HepG2 (cell line): Measurements from ENCODE around the gene GALR1. TPM values are rescaled to one million over a fixed set of nuclear protein-coding genes. Genes with fewer than 3 reads are reported as not detected.

ENCODE experiments used
- ATAC-seq: fragments of 200-7000 bp; cut with Tn5 transposase; 3 replicates; pipeline ENCODE4 v1.9.1; 2020; ENCODE audit warnings: mild to moderate bottlenecking, moderate library complexity
- BruUV-seq: library from RNA; stranded (reverse); fragments of 400-500 nt; replicated peaks from 2 replicates; lab custom pipeline; 2021; lab: Mats Ljungman, UMichigan
- CTCF ChIA-PET: fragments of 300-600 bp; formaldehyde crosslinking; extraction: SDS; loops from one replicate; lab custom pipeline; 2021; ENCODE audit warnings: low total read pairs, inconsistent platforms, low intra/inter-chr PET ratio; lab: Yijun Ruan, JAX
- POLR2A ChIA-PET: fragments of 350-600 bp; sonication (Branson Sonifier 250); formaldehyde crosslinking; loops from one replicate; lab custom pipeline; 2020; ENCODE audit warnings: antibody characterized with exemption, inconsistent platforms; lab: Yijun Ruan, JAX
- DNase-seq: peaks from one replicate; pipeline ENCODE4 v3.0.0-alpha.2; 2015; ENCODE audit warnings: low spot score
- FAIRE-seq: peaks from 3 replicates; lab custom pipeline; 2011; peaks lifted over from hg19 to GRCh38; lab: Jason Lieb, UNC
- H2AFZ ChIP-seq: one replicate; pipeline ENCODE4 v1.6.1; 2011; ENCODE audit warnings: low read length, inconsistent platforms
- H3K27ac ChIP-seq: fragments of 300-600 bp; 3 replicates; pipeline ENCODE4 v1.8.0; 2011; ENCODE audit warnings: mixed run types, mild to moderate bottlenecking, mixed read lengths, low read length, inconsistent platforms; ENCODE audit not compliant: insufficient read depth; ENCODE audit errors: extremely low read length
- H3K27me3 ChIP-seq, 2 experiments: fragments of 200-600 bp in 1 of 2; 2 replicates in 1 of 2; 3 replicates in 1 of 2; pipeline versions ENCODE4 v1.6.0 to v1.8.0; 2011; ENCODE audit warnings: low read length in 2 of 2, mild to moderate bottlenecking in 2 of 2, moderate library complexity in 2 of 2, inconsistent platforms in 1 of 2; ENCODE audit not compliant: insufficient read depth in 2 of 2, control insufficient read depth in 1 of 2
- H3K36me3 ChIP-seq, 2 experiments: fragments of 200-600 bp in 1 of 2; replicated peaks in 1 of 2; 2 replicates in 1 of 2; 3 replicates in 1 of 2; pipeline versions ENCODE4 v1.5.1 to v1.8.0; 2011; ENCODE audit warnings: low read length in 2 of 2, inconsistent platforms in 1 of 2; ENCODE audit not compliant: insufficient read depth in 2 of 2, control insufficient read depth in 1 of 2
- H3K4me1 ChIP-seq: 2 replicates; pipeline ENCODE4 v1.5.1; 2012; ENCODE audit warnings: low read length, inconsistent platforms; ENCODE audit not compliant: insufficient read depth
- H3K4me2 ChIP-seq: 2 replicates; pipeline ENCODE4 v1.6.0; 2011; ENCODE audit warnings: low read depth, low read length, inconsistent platforms
- H3K4me3 ChIP-seq, 3 experiments: fragments of 200-600 bp in 1 of 3; sonication (generic), shearing (Covaris generic) in 1 of 3; replicated peaks in 1 of 3; 2 replicates each; pipeline ENCODE4 v1.5.1; 2011 to 2016; ENCODE audit warnings: low read length in 3 of 3, inconsistent platforms in 2 of 3, low read depth in 2 of 3, mild to moderate bottlenecking in 2 of 3, control low read depth in 1 of 3, mixed read lengths in 1 of 3; ENCODE audit not compliant: insufficient read depth in 1 of 3
- H3K79me2 ChIP-seq: one replicate; pipeline ENCODE4 v1.6.1; 2011; ENCODE audit warnings: low read length, inconsistent platforms; ENCODE audit not compliant: insufficient read depth
- H3K9ac ChIP-seq: 2 replicates; pipeline ENCODE4 v1.6.0; 2011; ENCODE audit warnings: mild to moderate bottlenecking, low read depth, low read length, inconsistent platforms; ENCODE audit not compliant: insufficient read depth
- H3K9me3 ChIP-seq: 2 replicates; pipeline ENCODE4 v1.5.1; 2012; ENCODE audit warnings: mild to moderate bottlenecking, low read length
- H4K20me1 ChIP-seq: 2 replicates; pipeline ENCODE4 v1.6.0; 2011; ENCODE audit warnings: inconsistent platforms, mild to moderate bottlenecking, low read length, moderate library complexity; ENCODE audit not compliant: insufficient read depth
- ADNP ChIP-seq: sonication (generic); formaldehyde crosslinking; IDR thresholded peaks from 2 replicates; pipeline ENCODE4 v1.4.0; 2020; ENCODE audit warnings: missing genetic modification reagents
- ATF4 ChIP-seq, 2 experiments: fragments of 450-650 bp in 1 of 2; sonication (generic) in 1 of 2; formaldehyde crosslinking; IDR thresholded peaks; 2 replicates each; pipeline versions ENCODE4 v1.5.0 to v1.8.0; 2020 to 2022; ENCODE audit warnings: mild to moderate bottlenecking in 1 of 2, missing genetic modification reagents in 1 of 2
- BRD4 ChIP-seq: sonication (generic); formaldehyde crosslinking; IDR thresholded peaks from 2 replicates; pipeline ENCODE4 v1.4.0; 2020; ENCODE audit warnings: missing genetic modification reagents
- DMTF1 ChIP-seq: sonication (generic); formaldehyde crosslinking; IDR thresholded peaks from 2 replicates; pipeline ENCODE4 v1.4.0; 2020; ENCODE audit warnings: mild to moderate bottlenecking, missing genetic modification reagents
- FIP1L1 ChIP-seq: fragments of 200-400 bp; formaldehyde crosslinking; IDR thresholded peaks from 2 replicates; pipeline ENCODE4 v1.6.1; 2018; ENCODE audit warnings: low read depth, mild to moderate bottlenecking, low read length, moderate library complexity, borderline replicate concordance; ENCODE audit not compliant: insufficient read depth
- KLF6 ChIP-seq: IDR thresholded peaks from 2 replicates; pipeline ENCODE4 v1.8.0; 2016; ENCODE audit warnings: missing biosample characterization, missing genetic modification reagents
- MAFF ChIP-seq: IDR thresholded peaks from 2 replicates; pipeline ENCODE4 v1.6.1; 2011; ENCODE audit warnings: low read depth, low read length, improper control_type of control experiment
- MAFK ChIP-seq, 2 experiments: IDR thresholded peaks in 1 of 2; conservative IDR thresholded peaks in 1 of 2; 2 replicates each; pipeline ENCODE4 v1.6.1; 2011; ENCODE audit warnings: improper control_type of control experiment in 2 of 2, low read length in 2 of 2
- NFYB ChIP-seq: sonication (generic); formaldehyde crosslinking; IDR thresholded peaks from 2 replicates; pipeline ENCODE4 v1.4.0; 2020; ENCODE audit warnings: missing genetic modification reagents
- POLR2AphosphoS2 ChIP-seq: IDR thresholded peaks from 2 replicates; pipeline ENCODE4 v1.6.1; 2011; ENCODE audit warnings: low read depth, low read length, improper control_type of control experiment
- PRPF4 ChIP-seq: fragments of 200-400 bp; formaldehyde crosslinking; IDR thresholded peaks from 2 replicates; pipeline ENCODE4 v1.6.1; 2016; ENCODE audit warnings: low read length, low read depth; ENCODE audit not compliant: poor library complexity, severe bottlenecking
- SOX5 ChIP-seq: IDR thresholded peaks from 2 replicates; pipeline ENCODE4 v1.6.1; 2016; ENCODE audit warnings: borderline replicate concordance
- ZFP36L2 ChIP-seq: sonication (generic); formaldehyde crosslinking; IDR thresholded peaks from 2 replicates; pipeline ENCODE4 v1.4.0; 2020; ENCODE audit warnings: missing genetic modification reagents
- ZNF484 ChIP-seq: sonication (generic); formaldehyde crosslinking; IDR thresholded peaks from 2 replicates; pipeline ENCODE4 v1.5.1; 2020; ENCODE audit warnings: mild to moderate bottlenecking, low read depth, missing genetic modification reagents, borderline replicate concordance
- ZUFSP ChIP-seq: sonication (generic); formaldehyde crosslinking; IDR thresholded peaks from 2 replicates; pipeline ENCODE4 v1.9.0; 2021; ENCODE audit warnings: missing genetic modification reagents, mild to moderate bottlenecking, borderline replicate concordance
- WGBS: methylation state at CpG from one replicate; pipeline ENCODE4 v1.1.6; 2017; ENCODE audit warnings: low lambda C conversion rate; 5-methylcytosine and 5-hydroxymethylcytosine counted together
- in situ Hi-C: cut with HindIII; loops from 2 replicates; pipeline ENCODE4 v1.10.0; 2017; ENCODE audit warnings: low pct_unique_long_range_greater_than_20kb; ENCODE audit not compliant: extremely low pct_ligation_motif_present
- intact Hi-C: fragments of 100-400 bp; cut with micrococcal nuclease; formaldehyde crosslinking; loops from one replicate; pipeline ENCODE4 v1.10.0; 2022; ENCODE audit not compliant: unreplicated experiment
- polyA plus RNA-seq, 8 experiments: library from polyadenylated mRNA; depleted of rRNA in 3 of 8; stranded (reverse) in 7 of 8; unstranded in 1 of 8; fragments of >200 nt; fragmentation: Illumina TruSeq in 4 of 8; extraction: Trizol in 4 of 8; gene quantifications; 2 replicates each; pipeline versions ENCODE4 v1.2.1 to v1.2.3, GENCODE V29; 2011 to 2016; ENCODE audit warnings: low read depth in 4 of 8, missing spikeins in 1 of 8, mixed read lengths in 1 of 8; ENCODE audit not compliant: insufficient read depth in 1 of 8
- total RNA-seq, 5 experiments: library from RNA; depleted of rRNA; stranded (reverse); fragments of >200 nt; fragmentation: Illumina TruSeq; extraction: Trizol; gene quantifications; 2 replicates each; pipeline ENCODE4 v1.2.3, GENCODE V29; 2016; ENCODE audit warnings: low read depth in 1 of 5

Gene GALR1
- total and polyA plus RNA-seq, 2 of the 13 experiments (the other 11 are each of a cell fraction or from before 2014, with no cell fraction given), result not detected

GRCh38 chr18:77304268-77304667 is 54.6 kb downstream of the GALR1 start:
- FAIRE-seq, result no peak
- H3K36me3 ChIP-seq, result no peaks in the 10 kb centered on the region
- no peak overlapping the region for H3K4me3 ChIP-seq
- no peak overlapping the region for H3K4me2 ChIP-seq
- H3K4me1 ChIP-seq, result no peaks in the 10 kb centered on the region
- no peak for TF ChIP-seq SOX5
- TF ChIP-seq POLR2AphosphoS2, result no peak
- no peak for TF ChIP-seq MAFF
- TF ChIP-seq ZNF484 (CRISPR knock-in tag), result no peak
- TF ChIP-seq KLF6 (CRISPR knock-in tag), result no peak
- TF ChIP-seq BRD4 (CRISPR knock-in tag), result no peak
- no peak for TF ChIP-seq NFYB (CRISPR knock-in tag)
- TF ChIP-seq ATF4 (CRISPR knock-in tag; IDR thresholded peaks at IDR 0.05), result no peak
- TF ChIP-seq FIP1L1, result no peak
- no peaks in the 10 kb centered on the region for H3K9me3 ChIP-seq
- DNase-seq, result no peak
- ChIA-PET CTCF (no interaction called here), POLR2A (no interaction called here)
- peaks cover 0 to 2% of the 10 kb centered on the region in 2 experiments; a peak in 1 of 5 replicates for H3K27me3 ChIP-seq
- H3K79me2 ChIP-seq, result no peaks in the 10 kb centered on the region
- BruUV-seq, result no TSS peak
- H3K9ac ChIP-seq, result no peak overlapping the region
- no peak overlapping the region for H3K27ac ChIP-seq
- no peak overlapping the region for H2AFZ ChIP-seq
- 20% methylated on average over 7 of the region's 7 CpGs for WGBS
- intact Hi-C loops, result no loop called here
- in situ Hi-C loops, result no loop called here
- no peak for ATAC-seq
- H4K20me1 ChIP-seq, result no peaks in the 10 kb centered on the region

GRCh38 chr18:77305676-77306075 is 56.0 kb downstream of the GALR1 start:
- ATAC-seq (no peak), FAIRE-seq (no peak), DNase-seq (no peak)
- WGBS, result 24% methylated on average over 4 of the region's 4 CpGs
- in situ Hi-C loops, result no loop called here
- H4K20me1 ChIP-seq, result no peaks in the 10 kb centered on the region
- no peak overlapping the region for H3K27ac ChIP-seq
- no peak overlapping the region for H3K9ac ChIP-seq
- H3K4me2 ChIP-seq, result no peak overlapping the region
- no peaks in the 10 kb centered on the region for H3K79me2 ChIP-seq
- no TSS peak for BruUV-seq
- H2AFZ ChIP-seq, result no peak overlapping the region
- CTCF ChIA-PET, result no interaction called here
- H3K9me3 ChIP-seq, result no peaks in the 10 kb centered on the region
- H3K36me3 ChIP-seq, result no peaks in the 10 kb centered on the region
- H3K4me3 ChIP-seq, result no peak overlapping the region
- no peaks in the 10 kb centered on the region for H3K27me3 ChIP-seq
- no peaks in the 10 kb centered on the region for H3K4me1 ChIP-seq
- intact Hi-C loops, result no loop called here
- POLR2A ChIA-PET, result no interaction called here
- TF ChIP-seq MAFK (conservative IDR thresholded peaks at IDR 0.05 in 1 of 2, IDR thresholded peaks at IDR 0.05 in 1 of 2; ENCODE audit: low read length in 2 of 2), result peak; percentile 82 to 88
- no peak for TF ChIP-seq ZFP36L2
- peak; percentile 74 for TF ChIP-seq MAFF
- no peak for TF ChIP-seq PRPF4
- no peak for TF ChIP-seq ZUFSP (CRISPR knock-in tag)
- no peak for TF ChIP-seq ADNP (CRISPR knock-in tag)
- no peak for TF ChIP-seq DMTF1 (CRISPR knock-in tag)
